K562 treated with DMSO at 1 percent for 12 hours (cell line): ENCODE measurements around the gene HHIPL2. TPM values are rescaled to one million over a fixed set of nuclear protein-coding genes. Genes with fewer than 3 reads are reported as not detected.

Experiments
- total RNA-seq: library from RNA; unstranded; fragments of 300-600 nt; gene quantifications from 2 replicates; pipeline ENCODE4 v1.2.3, GENCODE V29; 2022; ENCODE audit not compliant: insufficient read depth

HHIPL2 gene
- 0.23 TPM in 1 of 2 replicates, not detected in the other for total RNA-seq

GRCh38 chr1:222547944-222548671 is at the start of gene HHIPL2:
TSS of gene HHIPL2 (minus strand) at chr1:222548104. CDS start at chr1:222548044, 60 bp downstream.

GRCh38 chr1:222589462-222590302 is 41.8 kb upstream of the HHIPL2 start, which contains the start of gene TAF1A:
TSS of gene TAF1A (minus strand) at chr1:222589933.

Other genes with a start within 250 kb of the HHIPL2 start
- gene TAF1A, start 41.8 kb upstream of the HHIPL2 start, total RNA-seq: 1.8 and 7.6 TPM in 2 replicates
- gene MIA3, start 70.0 kb upstream of the HHIPL2 start, total RNA-seq: 27.6 and 53.5 TPM in 2 replicates
- 23.0 and 56.3 TPM in 2 replicates for gene AIDA, start 164.4 kb upstream of the HHIPL2 start, total RNA-seq
- gene BROX, start 164.5 kb upstream of the HHIPL2 start, total RNA-seq: 12.2 and 31.1 TPM in 2 replicates
- not detected in 2 replicates for gene FAM177B, start 189.1 kb upstream of the HHIPL2 start, total RNA-seq